ENCODE data around the gene PCBP4. TPM values are rescaled to one million over a fixed set of nuclear protein-coding genes. Genes with fewer than 3 reads are reported as not detected.

PCBP4 gene
- total RNA-seq, 2 experiments from 2014 or later, result 31.0 to 34.2 TPM

DNA sequence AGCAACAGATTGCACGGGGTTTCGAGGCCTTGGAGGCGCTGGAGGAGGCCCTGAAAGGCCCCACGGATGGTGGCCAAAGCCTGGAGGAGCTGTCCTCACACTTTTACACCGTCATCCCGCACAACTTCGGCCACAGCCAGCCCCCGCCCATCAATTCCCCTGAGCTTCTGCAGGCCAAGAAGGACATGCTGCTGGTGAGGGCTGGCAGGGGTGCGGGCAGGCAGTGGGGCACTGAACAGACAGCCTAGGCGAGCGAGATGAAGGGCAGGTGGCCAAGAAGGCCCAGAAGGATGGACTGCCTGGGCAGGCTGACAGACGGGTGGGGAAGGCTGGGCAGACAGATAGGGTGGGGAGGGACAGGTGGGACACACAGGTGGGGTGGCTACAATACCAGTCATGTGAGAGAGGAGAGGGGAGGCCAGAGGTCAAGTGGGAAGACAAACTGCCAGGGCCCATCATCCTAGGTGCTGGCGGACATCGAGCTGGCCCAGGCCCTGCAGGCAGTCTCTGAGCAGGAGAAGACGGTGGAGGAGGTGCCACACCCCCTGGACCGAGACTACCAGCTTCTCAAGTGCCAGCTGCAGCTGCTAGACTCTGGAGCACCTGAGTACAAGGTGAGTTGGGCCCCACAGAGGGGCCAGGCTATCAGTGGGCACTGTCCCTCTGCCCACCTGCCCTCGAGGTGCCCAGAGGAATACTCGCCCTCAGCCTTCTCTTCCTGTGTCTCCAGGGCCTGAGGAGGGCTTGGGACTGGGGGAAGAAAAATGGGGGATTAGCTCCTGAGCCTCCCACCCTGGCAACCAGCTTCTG, 22.0 kb downstream of the PCBP4 start:
- ChIA-PET POLR2A (interaction anchor here (1.0 to 4.2 kb wide), 3 partner anchors 8 to 50 kb away, joined by 3 to 29 read pairs (median 5); partner anchors contain the start of gene RPL29), CTCF (interaction anchor here (1.7 kb wide), 1 partner anchor 29 kb away, joined by 6 read pairs; the partner anchor contains the start of gene ABHD14B)
- no peak overlapping the region for H3K27ac Mint-ChIP-seq

DNA sequence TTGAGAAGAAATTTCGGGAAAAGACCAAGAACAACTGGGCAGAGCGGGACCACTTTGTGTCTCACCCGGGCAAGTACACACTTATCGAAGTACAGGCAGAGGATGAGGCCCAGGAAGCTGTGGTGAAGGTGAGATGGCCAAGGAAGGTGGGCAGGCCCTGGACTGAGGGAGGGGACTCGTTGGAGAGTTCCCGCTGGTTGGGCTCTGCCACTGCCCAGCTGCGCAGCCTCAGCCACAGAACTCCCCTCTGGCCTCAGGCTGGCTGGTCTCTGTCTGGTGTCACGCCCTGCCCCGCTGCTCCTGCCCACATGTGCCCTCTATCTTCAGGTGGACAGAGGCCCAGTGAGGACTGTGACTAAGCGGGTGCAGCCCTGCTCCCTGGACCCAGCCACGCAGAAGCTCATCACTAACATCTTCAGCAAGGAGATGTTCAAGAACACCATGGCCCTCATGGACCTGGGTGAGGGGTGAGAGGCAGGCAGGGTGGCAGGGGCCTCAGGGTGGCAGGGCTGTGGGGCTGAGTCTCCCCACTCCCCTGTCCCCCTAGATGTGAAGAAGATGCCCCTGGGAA, 22.7 kb downstream of the PCBP4 start:
- Mint-ChIP-seq H3K4me1 (peaks cover 28% of the 10 kb centered on the region), H3K27me3 (no peaks in the 10 kb centered on the region), H3K36me3 (ENCODE audit: low read depth) (peaks cover 2% of the 10 kb centered on the region), H3K9me3 (no peaks in the 10 kb centered on the region), H3K27ac (no peak overlapping the region), H3K4me3 (no peak overlapping the region)
- CTCF ChIA-PET, result interaction anchor here (1.7 kb wide), 1 partner anchor 29 kb away, joined by 6 read pairs; the partner anchor contains the start of gene ABHD14B
- no peak for DNase-seq
- POLR2A ChIA-PET, result interaction anchor here (1.0 to 4.2 kb wide), 4 partner anchors 9 to 51 kb away, joined by 3 to 29 read pairs (median 4); partner anchors contain the start of gene RPL29

More for the DNA sequence above, 22.0 kb downstream of the PCBP4 start:
- no peaks in the 10 kb centered on the region for H3K9me3 Mint-ChIP-seq
- peaks cover 2% of the 10 kb centered on the region for H3K36me3 Mint-ChIP-seq (ENCODE audit: low read depth)
- no peak overlapping the region for H3K4me3 Mint-ChIP-seq
- no peak for DNase-seq
- peaks cover 23% of the 10 kb centered on the region for H3K4me1 Mint-ChIP-seq
- no peaks in the 10 kb centered on the region for H3K27me3 Mint-ChIP-seq

DNA sequence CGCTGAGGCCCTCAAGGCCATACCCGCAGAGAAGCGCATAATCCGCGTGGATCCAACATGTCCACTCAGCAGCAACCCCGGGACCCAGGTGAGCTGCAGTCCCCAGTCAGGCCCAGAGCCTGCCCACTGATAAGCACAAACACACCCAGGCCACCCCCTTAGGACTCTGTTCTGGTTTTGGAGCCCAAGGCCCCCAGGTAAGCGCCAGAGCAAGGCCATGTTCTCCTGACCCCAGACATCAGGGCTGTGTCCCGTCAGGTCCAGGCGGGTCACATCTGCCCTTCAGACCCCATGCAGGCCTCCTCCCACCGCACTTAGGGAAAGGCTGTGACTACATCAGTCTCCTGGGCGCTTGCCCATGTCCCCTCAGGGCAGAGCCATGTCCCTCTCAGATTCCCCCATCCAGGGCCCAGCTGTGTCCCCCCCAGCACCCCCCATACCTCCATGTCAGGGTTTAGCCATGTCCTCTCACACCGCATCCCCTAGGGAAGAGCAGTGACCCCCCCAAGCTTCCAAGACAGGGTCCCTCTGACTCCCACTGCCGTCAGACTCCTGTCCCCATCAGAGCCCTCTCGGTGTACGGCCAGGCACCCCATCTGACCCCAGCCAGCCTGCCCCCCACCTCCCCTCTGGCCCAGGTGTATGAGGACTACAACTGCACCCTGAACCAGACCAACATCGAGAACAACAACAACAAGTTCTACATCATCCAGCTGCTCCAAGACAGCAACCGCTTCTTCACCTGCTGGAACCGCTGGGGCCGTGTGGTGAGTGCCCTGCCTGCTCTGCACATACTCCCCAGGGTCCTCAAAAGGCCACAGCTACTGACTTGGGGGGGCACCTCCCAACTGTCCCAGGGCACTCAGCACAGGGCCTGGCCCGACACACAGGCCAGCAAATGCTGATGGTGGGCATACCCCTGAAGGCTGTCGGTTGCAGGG, 23.5 kb downstream of the PCBP4 start:
- Mint-ChIP-seq H3K27ac (no peak overlapping the region), H3K4me3 (peak overlapping the region; percentile 83), H3K27me3 (no peaks in the 10 kb centered on the region), H3K9me3 (no peaks in the 10 kb centered on the region), H3K36me3 (ENCODE audit: low read depth) (peaks cover 2% of the 10 kb centered on the region), H3K4me1 (peaks cover 33% of the 10 kb centered on the region)
- POLR2A ChIA-PET, result interaction anchor here (1.0 to 4.2 kb wide), 7 partner anchors 10 to 51 kb away, joined by 3 to 37 read pairs (median 3); partner anchors contain the start of genes ABHD14A, ABHD14B and RPL29
- no peak for DNase-seq
- CTCF ChIA-PET, result interaction anchor here (0.7 to 3.5 kb wide), 9 partner anchors 8 to 112 kb away, joined by 3 to 52 read pairs (median 4); partner anchors contain the start of genes ABHD14A, ABHD14B, DUSP7 and RPL29

DNA sequence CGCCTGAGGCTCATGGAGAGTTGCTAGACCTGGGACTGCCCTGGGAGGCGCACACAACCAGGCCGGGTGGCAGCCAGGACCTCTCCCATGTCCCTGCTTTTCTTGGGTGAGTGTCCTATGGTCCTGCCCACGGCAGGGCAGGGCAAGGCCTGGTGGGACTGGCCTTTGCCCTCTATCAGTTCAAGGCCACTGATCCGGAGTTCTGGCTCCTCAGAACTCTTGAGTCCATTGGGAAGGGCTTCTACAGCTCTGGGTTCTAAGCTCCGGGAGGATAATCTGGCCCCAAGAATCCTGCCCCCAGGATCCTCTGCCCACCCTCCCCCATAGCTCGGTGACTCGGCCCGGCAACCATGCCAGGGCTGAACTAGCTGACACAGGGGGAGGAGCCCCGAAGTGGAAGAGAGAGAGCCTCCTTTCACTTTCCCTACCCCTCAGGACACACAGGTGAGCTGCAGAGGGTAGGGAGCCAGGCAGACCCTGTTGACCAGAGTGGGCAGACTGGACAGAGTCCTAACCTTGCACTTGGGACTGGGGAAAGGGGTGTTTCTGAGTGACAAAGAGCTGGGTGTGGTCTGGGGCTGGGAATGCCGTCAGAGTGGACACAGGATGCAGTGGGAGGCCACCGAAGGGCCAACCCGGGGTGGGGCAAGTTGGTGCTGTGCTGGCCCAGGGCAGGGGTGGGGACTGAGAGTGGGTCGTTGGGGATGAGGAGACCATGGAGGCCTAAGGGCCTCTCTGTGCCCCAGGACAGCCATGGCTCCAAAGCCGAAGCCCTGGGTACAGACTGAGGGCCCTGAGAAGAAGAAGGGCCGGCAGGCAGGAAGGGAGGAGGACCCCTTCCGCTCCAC, 24.4 kb downstream of the PCBP4 start:
- no peaks in the 10 kb centered on the region for H3K9me3 Mint-ChIP-seq
- ChIA-PET POLR2A (interaction anchor here (0.9 to 4.2 kb wide), 13 partner anchors 10 to 257 kb away, joined by 3 to 37 read pairs (median 5); partner anchors contain the start of genes ABHD14A, ABHD14B, ACY1 and PCBP4), CTCF (interaction anchor here (0.7 to 3.5 kb wide), 20 partner anchors 8 to 441 kb away, joined by 3 to 52 read pairs (median 4); partner anchors contain the start of genes ABHD14A, ABHD14B, ACY1 and DUSP7)
- H3K4me1 Mint-ChIP-seq, result peaks cover 33% of the 10 kb centered on the region
- peaks cover 2% of the 10 kb centered on the region for H3K36me3 Mint-ChIP-seq (ENCODE audit: low read depth)
- peak overlapping the region; percentile 83 for H3K4me3 Mint-ChIP-seq
- no peaks in the 10 kb centered on the region for H3K27me3 Mint-ChIP-seq
- DNase-seq, result peak; percentile 68
- H3K27ac Mint-ChIP-seq, result peak overlapping the region; percentile 84

DNA sequence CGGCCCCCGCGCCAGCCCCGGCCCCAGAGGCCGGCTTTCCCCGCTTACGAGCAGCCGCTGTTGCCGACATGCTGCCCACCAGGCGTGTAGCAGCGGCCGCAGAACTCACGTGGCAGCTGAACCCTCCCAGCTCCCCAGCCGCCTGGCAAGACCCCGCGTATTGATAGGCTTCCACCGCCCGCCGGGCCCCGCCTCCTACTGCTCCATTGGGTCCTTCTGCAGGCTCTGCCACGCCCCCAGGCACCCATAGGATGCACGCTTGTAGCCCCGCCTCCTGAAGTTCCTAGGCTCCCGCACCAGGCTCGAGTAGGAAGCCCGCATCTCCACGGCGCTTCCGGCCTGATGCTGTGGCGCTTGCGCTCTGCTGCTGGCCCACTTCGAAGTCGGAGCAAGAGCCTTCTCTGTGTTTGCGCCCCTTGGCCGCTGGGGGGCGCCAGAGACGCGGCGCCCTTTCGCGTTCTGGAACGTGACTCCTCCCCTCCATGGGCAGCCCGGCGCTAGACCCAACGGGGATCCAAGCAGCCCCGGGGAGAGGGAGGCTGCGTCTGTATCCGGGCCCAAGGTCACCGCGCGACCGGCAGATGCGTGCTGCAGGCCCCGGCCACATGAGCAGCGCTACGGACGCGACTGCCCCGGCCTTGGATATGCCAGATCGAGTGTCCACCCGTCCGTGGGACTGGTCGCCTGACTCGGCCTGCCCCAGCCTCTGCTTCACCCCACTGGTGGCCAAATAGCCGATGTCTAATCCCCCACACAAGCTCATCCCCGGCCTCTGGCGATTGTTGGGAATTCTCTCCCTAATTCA, 25.3 kb downstream of the PCBP4 start, which contains the start of the genes PARP3 and RRP9:
Gene PARP3 (plus strand): TSS at position 566 of the 805 bp plus-strand sequence. CDS start 993 bp downstream, outside the sequence.
Gene RRP9 (minus strand): TSS at position 107 of the 805 bp plus-strand sequence. CDS start 37 bp downstream, at position 70.
- H3K9me3 Mint-ChIP-seq, result no peaks in the 10 kb centered on the region
- CTCF ChIA-PET, result interaction anchor here (0.6 to 3.5 kb wide), 35 partner anchors 7 to 442 kb away, joined by 3 to 52 read pairs (median 3); partner anchors contain the start of genes ABHD14A, ABHD14B, ACY1 and DCAF1
- peaks cover 33% of the 10 kb centered on the region for H3K4me1 Mint-ChIP-seq
- peak within 1 kb of the TSS; percentile 84 for H3K27ac Mint-ChIP-seq
- peak within 1 kb of the TSS; percentile 83 for H3K4me3 Mint-ChIP-seq
- H3K36me3 Mint-ChIP-seq (ENCODE audit: low read depth), result peaks cover 7% of the 10 kb centered on the region
- POLR2A ChIA-PET, result interaction anchor here (0.7 to 4.2 kb wide), 17 partner anchors 9 to 336 kb away, joined by 3 to 37 read pairs (median 3); partner anchors contain the start of genes ABHD14A, ABHD14B, ACY1 and PCBP4
- peak; percentile 100 for DNase-seq
- no peaks in the 10 kb centered on the region for H3K27me3 Mint-ChIP-seq

DNA sequence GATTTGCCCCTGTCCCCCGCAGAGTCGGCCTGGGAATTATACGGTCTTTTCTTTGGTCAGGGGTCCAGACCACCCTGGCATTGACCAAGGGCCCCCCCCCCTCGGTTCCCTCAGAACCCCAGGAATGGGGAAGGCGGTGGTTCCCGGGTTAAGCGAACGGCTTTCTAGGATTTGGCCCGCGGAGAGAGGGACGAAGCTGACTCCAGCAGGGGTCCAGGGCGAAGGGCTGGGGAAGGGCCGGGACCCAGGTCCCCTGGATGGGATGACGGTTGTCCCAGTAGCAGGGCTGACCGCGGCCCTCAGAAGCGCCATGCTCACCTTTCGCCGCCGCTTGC, 25.8 kb downstream of the PCBP4 start:
- ChIA-PET CTCF (interaction anchor here (0.6 to 3.5 kb wide), 25 partner anchors 9 to 441 kb away, joined by 3 to 52 read pairs (median 5); partner anchors contain the start of genes ABHD14A, ABHD14B, ACY1 and DCAF1), POLR2A (interaction anchor here (0.7 to 4.2 kb wide), 12 partner anchors 9 to 337 kb away, joined by 3 to 37 read pairs (median 6); partner anchors contain the start of genes ABHD14A, ABHD14B, ACY1 and PCBP4)
- Mint-ChIP-seq H3K27ac (peak overlapping the region; percentile 52), H3K4me1 (peaks cover 33% of the 10 kb centered on the region), H3K36me3 (ENCODE audit: low read depth) (peaks cover 11% of the 10 kb centered on the region), H3K4me3 (peak overlapping the region; percentile 83), H3K9me3 (no peaks in the 10 kb centered on the region), H3K27me3 (no peaks in the 10 kb centered on the region)
- DNase-seq, result no peak

DNA sequence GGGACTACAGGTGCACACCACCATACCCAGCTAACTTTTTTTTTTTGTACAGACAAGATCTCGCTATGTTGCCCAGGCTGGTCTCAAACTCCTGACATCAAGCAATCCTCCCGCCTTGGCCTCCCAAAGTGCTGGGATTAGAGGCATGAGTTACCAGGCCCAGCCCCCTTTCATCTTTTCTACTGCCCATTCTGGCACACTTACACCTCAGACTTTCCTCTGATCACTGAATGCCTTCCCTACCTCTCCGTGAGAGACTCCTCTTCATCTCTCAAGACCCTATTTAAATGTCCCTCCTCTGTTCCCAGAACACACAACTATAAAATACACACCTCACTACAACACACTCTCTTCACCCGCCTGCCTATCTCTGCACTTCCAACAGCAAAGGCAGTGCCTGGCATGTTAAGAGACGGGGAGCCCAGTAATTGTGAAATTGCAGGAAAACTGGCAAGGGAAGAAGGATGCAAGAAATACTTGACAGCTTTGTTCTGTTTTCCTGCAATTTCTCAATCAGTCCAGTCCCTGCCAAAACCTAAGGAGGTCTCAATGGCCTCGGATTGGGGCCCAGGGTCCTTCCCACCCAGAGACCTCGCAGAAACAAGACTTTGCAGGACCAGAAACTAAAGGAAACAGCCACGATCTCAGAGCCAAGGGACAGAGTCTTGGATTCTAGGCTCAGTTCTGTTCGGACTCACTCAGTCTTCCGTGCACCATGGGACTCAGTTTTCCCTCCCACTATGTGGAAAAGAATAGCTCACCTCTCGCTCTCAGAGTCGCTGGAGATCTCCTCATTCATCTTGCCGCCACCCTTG, 26.4 kb downstream of the PCBP4 start:
- peaks cover 33% of the 10 kb centered on the region for H3K4me1 Mint-ChIP-seq
- ChIA-PET POLR2A (interaction anchor here (0.7 to 4.2 kb wide), 12 partner anchors 8 to 338 kb away, joined by 3 to 37 read pairs (median 6); partner anchors contain the start of genes ABHD14A, ABHD14B, ACY1 and PCBP4), CTCF (interaction anchor here (0.6 to 3.5 kb wide), 24 partner anchors 8 to 441 kb away, joined by 3 to 52 read pairs (median 5); partner anchors contain the start of genes ABHD14A, ABHD14B, ACY1 and DCAF1)
- no peaks in the 10 kb centered on the region for H3K27me3 Mint-ChIP-seq
- no peaks in the 10 kb centered on the region for H3K9me3 Mint-ChIP-seq
- peaks cover 11% of the 10 kb centered on the region for H3K36me3 Mint-ChIP-seq (ENCODE audit: low read depth)
- H3K27ac Mint-ChIP-seq, result peak overlapping the region; percentile 55
- peak overlapping the region; percentile 83 for H3K4me3 Mint-ChIP-seq
- DNase-seq, result no peak

DNA sequence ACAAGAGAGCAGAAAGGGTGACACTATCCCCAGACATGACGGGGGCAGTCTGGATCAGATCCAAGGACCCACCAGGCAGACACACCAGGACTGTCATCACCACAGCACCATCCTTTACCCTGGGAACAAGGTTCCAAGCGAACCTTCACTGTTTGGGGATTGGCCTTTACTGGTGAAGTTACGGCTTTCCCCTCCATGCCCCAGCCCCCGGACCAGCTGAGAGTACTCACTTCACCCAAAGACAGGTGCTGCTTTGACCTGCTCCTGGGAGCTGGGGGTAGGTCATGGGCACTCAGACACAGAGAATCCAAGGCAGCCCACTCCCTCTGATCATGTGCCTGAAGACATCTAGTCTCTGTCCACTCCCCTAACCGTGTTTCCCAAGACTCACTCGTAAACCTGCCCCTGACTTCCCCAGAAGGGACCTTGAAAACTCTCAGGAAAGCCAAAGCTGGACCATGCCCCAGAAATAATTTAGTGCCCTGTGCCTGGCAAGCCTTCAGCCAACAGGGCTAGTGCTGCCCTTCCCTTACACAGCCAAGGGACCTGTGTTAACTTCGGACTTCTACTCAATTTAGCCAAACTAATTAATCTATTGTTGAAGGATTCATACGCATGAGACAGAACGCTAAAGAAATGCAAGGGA, 28.4 kb downstream of the PCBP4 start:
- Mint-ChIP-seq H3K4me1 (peaks cover 33% of the 10 kb centered on the region), H3K9me3 (no peaks in the 10 kb centered on the region), H3K4me3 (no peak overlapping the region), H3K27ac (no peak overlapping the region), H3K36me3 (ENCODE audit: low read depth) (peaks cover 18% of the 10 kb centered on the region), H3K27me3 (no peaks in the 10 kb centered on the region)
- DNase-seq, result no peak
- ChIA-PET CTCF (interaction anchor here (0.9 to 1.1 kb wide), 2 partner anchors 43 to 44 kb away, joined by 4 read pairs; partner anchors contain the start of gene ACY1), POLR2A (no interaction called here)

DNA sequence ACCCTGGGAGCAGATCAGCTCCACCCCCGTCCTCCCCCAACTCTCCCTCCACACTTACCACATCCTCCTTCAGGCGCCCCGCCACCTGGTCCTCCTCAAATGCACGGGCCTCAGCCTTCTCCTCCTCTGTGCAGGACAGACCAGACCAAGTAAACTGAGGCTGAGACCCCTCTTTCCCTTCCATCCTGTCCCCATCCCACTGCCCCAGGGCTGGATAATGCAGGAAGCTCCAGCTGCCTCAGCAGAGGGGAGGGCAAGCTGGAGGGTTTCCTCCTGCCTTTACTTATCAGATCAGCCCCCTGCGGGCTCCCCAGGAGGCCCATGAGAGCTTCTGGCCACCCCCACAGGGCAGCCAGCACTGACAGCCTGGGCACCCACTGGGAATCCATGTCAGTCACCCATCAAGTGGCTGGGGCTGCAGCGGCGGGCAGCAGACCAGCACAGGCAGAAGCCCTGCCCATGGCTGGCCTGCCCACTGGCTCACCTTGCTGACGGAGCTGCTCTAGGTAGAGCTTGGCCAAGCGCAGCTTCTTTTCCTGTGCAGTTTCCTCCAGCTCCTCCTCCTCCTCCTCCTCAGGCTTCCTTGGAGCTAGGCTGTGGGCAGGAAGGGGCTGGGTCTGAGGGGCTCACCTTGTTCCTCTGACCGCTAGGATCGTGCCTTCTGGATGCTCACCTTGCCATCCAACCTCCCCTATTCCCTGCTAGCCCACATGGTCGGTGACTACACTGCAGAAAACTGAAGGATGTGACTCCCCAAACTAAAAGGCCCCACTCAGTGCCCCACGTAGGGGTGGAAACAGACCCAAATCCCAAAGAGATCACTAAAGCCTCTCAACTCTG, 29.4 kb downstream of the PCBP4 start:
- ChIA-PET POLR2A (no interaction called here), CTCF (interaction anchor here (1.1 kb wide), 1 partner anchor 45 kb away, joined by 4 read pairs; the partner anchor contains the start of gene ACY1)
- DNase-seq, result peak; percentile 12
- H3K9me3 Mint-ChIP-seq, result no peaks in the 10 kb centered on the region
- H3K27ac Mint-ChIP-seq, result no peak overlapping the region
- no peak overlapping the region for H3K4me3 Mint-ChIP-seq
- H3K36me3 Mint-ChIP-seq (ENCODE audit: low read depth), result peaks cover 20% of the 10 kb centered on the region
- H3K27me3 Mint-ChIP-seq, result no peaks in the 10 kb centered on the region
- H3K4me1 Mint-ChIP-seq, result peaks cover 30% of the 10 kb centered on the region
